Measurements from ENCODE around the gene MCAT.
A peak's percentile ranks its signal among the peaks of the same experiment; 100 is the strongest.

The MCAT gene, protein sequence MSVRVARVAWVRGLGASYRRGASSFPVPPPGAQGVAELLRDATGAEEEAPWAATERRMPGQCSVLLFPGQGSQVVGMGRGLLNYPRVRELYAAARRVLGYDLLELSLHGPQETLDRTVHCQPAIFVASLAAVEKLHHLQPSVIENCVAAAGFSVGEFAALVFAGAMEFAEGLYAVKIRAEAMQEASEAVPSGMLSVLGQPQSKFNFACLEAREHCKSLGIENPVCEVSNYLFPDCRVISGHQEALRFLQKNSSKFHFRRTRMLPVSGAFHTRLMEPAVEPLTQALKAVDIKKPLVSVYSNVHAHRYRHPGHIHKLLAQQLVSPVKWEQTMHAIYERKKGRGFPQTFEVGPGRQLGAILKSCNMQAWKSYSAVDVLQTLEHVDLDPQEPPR

DNA sequence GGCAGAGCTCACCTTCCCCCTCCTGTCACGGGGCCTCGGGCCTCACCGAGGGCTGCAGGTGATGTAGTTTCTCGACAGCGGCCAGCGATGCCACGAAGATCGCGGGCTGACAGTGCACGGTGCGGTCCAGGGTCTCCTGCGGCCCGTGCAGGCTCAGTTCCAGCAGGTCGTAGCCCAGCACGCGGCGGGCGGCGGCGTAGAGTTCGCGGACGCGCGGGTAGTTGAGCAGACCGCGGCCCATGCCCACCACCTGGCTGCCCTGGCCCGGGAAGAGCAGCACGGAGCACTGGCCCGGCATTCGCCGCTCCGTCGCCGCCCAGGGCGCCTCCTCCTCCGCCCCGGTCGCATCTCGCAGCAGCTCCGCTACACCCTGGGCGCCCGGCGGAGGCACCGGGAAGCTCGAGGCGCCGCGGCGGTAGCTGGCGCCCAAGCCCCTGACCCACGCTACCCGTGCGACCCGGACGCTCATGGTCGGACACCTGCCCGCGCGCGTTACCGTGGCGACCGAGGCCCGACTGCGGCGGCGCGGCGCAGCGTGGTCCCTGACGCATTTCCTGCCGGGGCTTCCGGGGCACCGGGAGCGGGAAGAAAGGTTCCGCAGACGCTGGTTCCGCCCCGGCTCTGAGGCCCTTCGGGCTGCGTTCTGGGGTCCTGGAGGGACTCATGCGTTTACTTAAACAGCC is at the start of gene MCAT:
Gene MCAT, minus strand, starts transcription at position 519 of the 683 bp plus-strand sequence. Its CDS starts 50 bp downstream, at position 469.
- Histone ChIP-seq H2AFZ (ENCODE audit: low read length) (peak within 1 kb of the TSS; percentile 63), H3K4me2 (ENCODE audit: low read depth, low read length) (peak within 1 kb of the TSS; percentile 68), H3K27ac (ENCODE audit: low read length) (peak within 1 kb of the TSS; percentile 71)

DNA sequence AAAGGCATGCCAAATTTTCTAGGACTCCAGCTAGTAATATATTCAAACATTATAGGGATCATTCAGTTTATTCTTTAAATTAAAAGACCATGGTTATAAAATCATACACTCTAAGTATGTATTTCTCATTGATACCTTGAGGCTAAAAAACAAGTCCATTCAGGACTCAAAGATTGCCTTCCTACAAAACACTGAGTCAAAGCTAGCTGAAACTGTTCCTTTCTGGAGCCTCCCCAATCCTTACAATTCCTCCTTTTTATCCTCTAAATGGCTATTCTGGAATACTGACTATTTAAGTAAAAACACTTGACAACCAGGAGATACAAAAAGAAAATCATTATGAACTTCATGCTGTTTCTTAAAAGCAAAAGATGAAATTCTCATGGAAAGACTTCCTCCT is 48.6 kb upstream of the MCAT start:
- TF ChIP-seq EZH2phosphoT487 (IDR thresholded peaks at IDR 0.05; ENCODE audit: low read length) (no peak), EZH2 (optimal IDR thresholded peaks at IDR 0.05; ENCODE audit: low read depth, low read length) (no peak)
- Histone ChIP-seq H3K36me3 (replicated peaks; ENCODE audit: insufficient read depth, low read length) (no peaks in the 10 kb centered on the region), H3K9me3 (replicated peaks; ENCODE audit: insufficient read depth, low read length) (no peaks in the 10 kb centered on the region), H4K20me1 (ENCODE audit: insufficient read depth, low read length) (no peaks in the 10 kb centered on the region), H3F3A (ENCODE audit: insufficient read depth, low read length) (peaks cover 8% of the 10 kb centered on the region), H3K4me1 (ENCODE audit: low read length) (peaks cover 1% of the 10 kb centered on the region; the same call in 1 of the 2 replicates), H3K9me2 (replicated peaks; ENCODE audit: insufficient read depth, low read length) (no peaks in the 10 kb centered on the region), H3K4me2 (ENCODE audit: low read depth, low read length) (no peak overlapping the region), H3K9ac (ENCODE audit: low read length) (no peak overlapping the region), H3K4me3 (ENCODE audit: low read length) (no peak overlapping the region), H2AFZ (ENCODE audit: low read length) (no peak overlapping the region), H3K27ac (ENCODE audit: low read length) (no peak overlapping the region), H3K79me2 (ENCODE audit: low read length) (no peaks in the 10 kb centered on the region), H3K27me3 (replicated peaks; ENCODE audit: insufficient read depth, low read length) (peaks cover 13% of the 10 kb centered on the region; the same call in 1 of the 2 replicates)
- DNase-seq, result no peak

More for the DNA sequence above, at the start of gene MCAT:
- Histone ChIP-seq H3F3A (ENCODE audit: insufficient read depth, low read length) (peaks cover 8% of the 10 kb centered on the region), H3K4me1 (ENCODE audit: low read length) (peaks cover 3% of the 10 kb centered on the region; the same call in 1 of the 2 replicates), H3K4me3 (ENCODE audit: low read length) (peak within 1 kb of the TSS; percentile 99), H4K20me1 (ENCODE audit: insufficient read depth, low read length) (no peaks in the 10 kb centered on the region), H3K9me3 (replicated peaks; ENCODE audit: insufficient read depth, low read length) (no peaks in the 10 kb centered on the region), H3K27me3 (replicated peaks; ENCODE audit: insufficient read depth, low read length) (no peaks in the 10 kb centered on the region), H3K36me3 (replicated peaks; ENCODE audit: insufficient read depth, low read length) (peaks cover 5% of the 10 kb centered on the region; the same call in 1 of the 2 replicates), H3K9me2 (replicated peaks; ENCODE audit: insufficient read depth, low read length) (no peaks in the 10 kb centered on the region), H3K9ac (ENCODE audit: low read length) (peak within 1 kb of the TSS; percentile 94), H3K79me2 (ENCODE audit: low read length) (peaks cover 27% of the 10 kb centered on the region)
- TF ChIP-seq EZH2 (optimal IDR thresholded peaks at IDR 0.05; ENCODE audit: low read depth, low read length) (no peak), EZH2phosphoT487 (IDR thresholded peaks at IDR 0.05; ENCODE audit: low read length) (no peak)
- TF ChIP-seq, protein P1, sequence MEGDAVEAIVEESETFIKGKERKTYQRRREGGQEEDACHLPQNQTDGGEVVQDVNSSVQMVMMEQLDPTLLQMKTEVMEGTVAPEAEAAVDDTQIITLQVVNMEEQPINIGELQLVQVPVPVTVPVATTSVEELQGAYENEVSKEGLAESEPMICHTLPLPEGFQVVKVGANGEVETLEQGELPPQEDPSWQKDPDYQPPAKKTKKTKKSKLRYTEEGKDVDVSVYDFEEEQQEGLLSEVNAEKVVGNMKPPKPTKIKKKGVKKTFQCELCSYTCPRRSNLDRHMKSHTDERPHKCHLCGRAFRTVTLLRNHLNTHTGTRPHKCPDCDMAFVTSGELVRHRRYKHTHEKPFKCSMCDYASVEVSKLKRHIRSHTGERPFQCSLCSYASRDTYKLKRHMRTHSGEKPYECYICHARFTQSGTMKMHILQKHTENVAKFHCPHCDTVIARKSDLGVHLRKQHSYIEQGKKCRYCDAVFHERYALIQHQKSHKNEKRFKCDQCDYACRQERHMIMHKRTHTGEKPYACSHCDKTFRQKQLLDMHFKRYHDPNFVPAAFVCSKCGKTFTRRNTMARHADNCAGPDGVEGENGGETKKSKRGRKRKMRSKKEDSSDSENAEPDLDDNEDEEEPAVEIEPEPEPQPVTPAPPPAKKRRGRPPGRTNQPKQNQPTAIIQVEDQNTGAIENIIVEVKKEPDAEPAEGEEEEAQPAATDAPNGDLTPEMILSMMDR (IDR thresholded peaks at IDR 0.05; ENCODE audit: low read length), result no peak
- peak; percentile 89 for DNase-seq

DNA sequence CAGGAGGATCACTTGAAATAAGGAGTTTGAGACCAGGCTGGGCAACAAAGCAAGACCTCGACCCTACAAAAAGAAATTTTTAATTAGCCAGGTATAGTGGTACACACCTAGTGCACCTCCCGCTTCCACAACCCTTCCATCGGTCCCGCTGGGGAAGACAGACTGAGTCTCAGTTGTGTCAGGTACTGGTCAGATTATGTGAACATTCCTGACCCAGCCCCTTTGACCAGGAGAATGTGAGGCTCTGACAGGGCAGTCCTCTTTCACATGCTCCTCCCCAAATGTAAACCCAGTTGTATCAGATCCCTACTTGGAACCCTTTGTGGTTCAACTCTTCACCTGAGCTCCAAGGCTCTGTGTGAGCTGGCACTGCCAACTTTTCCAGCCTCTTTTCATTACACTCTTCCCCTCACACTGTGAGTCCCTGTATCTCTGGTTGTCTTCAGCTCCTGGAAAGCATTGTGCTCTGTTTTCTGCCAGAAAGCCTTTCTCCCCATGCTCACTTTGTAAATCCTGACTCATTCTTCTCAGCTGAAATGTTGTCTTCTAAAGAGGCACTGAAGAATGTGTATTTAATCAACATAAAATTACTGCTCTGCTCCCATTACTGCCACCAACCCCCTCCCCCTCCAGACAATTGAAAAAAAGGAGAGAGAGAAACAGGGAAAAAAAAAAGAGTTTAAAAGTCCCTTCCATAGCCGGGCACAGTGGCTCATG is 45.8 kb upstream of the MCAT start:
- peaks cover 7% of the 10 kb centered on the region for H3F3A ChIP-seq (ENCODE audit: insufficient read depth, low read length)
- no peak overlapping the region for H3K27ac ChIP-seq (ENCODE audit: low read length)
- TF ChIP-seq EZH2 (optimal IDR thresholded peaks at IDR 0.05; ENCODE audit: low read depth, low read length) (no peak), EZH2phosphoT487 (IDR thresholded peaks at IDR 0.05; ENCODE audit: low read length) (no peak)
- TF ChIP-seq, protein P1 (IDR thresholded peaks at IDR 0.05; ENCODE audit: low read length), result no peak
- H4K20me1 ChIP-seq (ENCODE audit: insufficient read depth, low read length), result no peaks in the 10 kb centered on the region
- H3K9me2 ChIP-seq (replicated peaks; ENCODE audit: insufficient read depth, low read length), result no peaks in the 10 kb centered on the region
- H3K4me2 ChIP-seq (ENCODE audit: low read depth, low read length), result no peak overlapping the region
- H3K4me3 ChIP-seq (ENCODE audit: low read length), result no peak overlapping the region
- H3K79me2 ChIP-seq (ENCODE audit: low read length), result peaks cover 24% of the 10 kb centered on the region
- H2AFZ ChIP-seq (ENCODE audit: low read length), result no peak overlapping the region
- peaks cover 6% of the 10 kb centered on the region for H3K4me1 ChIP-seq (ENCODE audit: low read length)
- H3K27me3 ChIP-seq (replicated peaks; ENCODE audit: insufficient read depth, low read length), result peaks cover 12% of the 10 kb centered on the region; the same call in 1 of the 2 replicates
- no peaks in the 10 kb centered on the region for H3K9me3 ChIP-seq (replicated peaks; ENCODE audit: insufficient read depth, low read length)
- no peak for DNase-seq
- no peaks in the 10 kb centered on the region for H3K36me3 ChIP-seq (replicated peaks; ENCODE audit: insufficient read depth, low read length)
- no peak overlapping the region for H3K9ac ChIP-seq (ENCODE audit: low read length)

Data from MM.1S (cell line).